HG02852 (cell line): ENCODE data around the gene PGAM2.

Experiments
- ATAC-seq: cut with Tn5 transposase; IDR thresholded peaks from one replicate; pipeline ENCODE4 v1.9.1; 2021; ENCODE audit warnings: mild to moderate bottlenecking, moderate library complexity; ENCODE audit not compliant: unreplicated experiment

The PGAM2 gene

DNA sequence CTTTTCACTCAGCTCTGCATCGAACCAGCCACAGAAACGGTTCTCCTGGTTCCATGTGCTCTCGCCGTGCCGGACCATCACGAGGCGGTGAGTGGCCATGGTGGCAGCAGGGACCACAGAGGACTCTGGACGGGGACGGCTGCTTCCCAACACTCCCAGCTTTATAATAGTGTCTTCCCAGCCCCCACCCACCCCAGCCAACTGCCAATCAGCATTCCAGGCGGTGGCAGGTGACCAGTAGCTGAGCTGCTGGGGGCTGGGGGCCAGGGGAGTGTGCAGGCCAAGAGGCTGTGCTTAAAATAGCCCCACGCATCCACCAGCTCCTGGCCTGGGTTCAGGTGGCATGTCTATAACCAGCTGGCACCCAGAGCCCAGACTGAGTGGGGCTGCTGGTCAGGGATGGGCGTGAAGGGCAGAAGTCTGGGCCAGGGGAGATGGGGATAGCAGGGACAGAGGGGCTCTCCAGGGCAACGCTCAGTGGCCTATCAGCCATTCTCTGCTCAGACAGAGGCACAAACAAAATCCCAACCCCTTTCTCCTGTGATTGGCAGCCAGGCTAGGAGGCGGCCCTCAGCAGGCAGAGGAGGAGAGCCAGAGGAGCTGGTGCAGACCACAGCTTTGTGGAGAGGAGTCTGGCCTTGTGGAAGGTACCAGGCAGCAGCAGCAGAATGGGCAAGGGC lies at the start of gene PGAM2:
TSS of gene PGAM2 (minus strand) at position 137 of the 680 bp plus-strand sequence. CDS start at position 99, 38 bp downstream.
- no peak for ATAC-seq

DNA sequence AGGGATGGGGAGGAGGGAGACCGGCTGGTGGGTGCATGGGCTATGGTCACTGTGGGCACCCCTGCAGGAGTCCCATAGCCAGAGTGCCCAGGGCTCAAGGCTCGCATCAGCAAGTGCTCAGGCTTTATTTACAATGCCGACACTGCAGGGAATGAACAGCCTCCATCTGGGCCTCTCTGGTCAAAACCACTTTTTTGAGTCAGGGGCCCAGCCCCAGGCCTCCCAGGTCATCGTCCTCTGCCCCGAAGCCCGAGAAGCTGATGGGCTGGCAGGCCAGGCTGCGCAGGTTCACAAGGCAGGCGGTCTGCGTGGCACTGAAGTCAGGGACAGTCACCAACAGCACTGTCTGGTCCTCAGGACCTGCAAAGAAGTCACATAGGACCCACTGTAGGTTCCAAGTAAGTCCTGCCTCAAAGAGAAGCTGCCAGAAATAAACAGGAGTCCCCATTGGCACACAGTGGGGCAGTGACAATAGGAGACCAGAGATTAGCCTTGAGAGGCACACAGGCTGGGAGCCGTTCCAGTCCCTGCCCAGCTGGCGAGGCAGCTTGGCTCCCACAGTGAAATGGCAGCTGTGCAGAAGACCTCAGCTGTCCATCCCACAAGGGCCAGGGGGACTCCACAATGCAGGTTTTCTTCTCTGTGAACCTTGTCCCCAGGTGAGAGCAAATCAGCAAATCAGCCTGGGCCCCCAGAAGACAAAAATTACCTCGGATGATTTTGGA lies 49.4 kb upstream of the PGAM2 start:
- ATAC-seq = no peak

DNA sequence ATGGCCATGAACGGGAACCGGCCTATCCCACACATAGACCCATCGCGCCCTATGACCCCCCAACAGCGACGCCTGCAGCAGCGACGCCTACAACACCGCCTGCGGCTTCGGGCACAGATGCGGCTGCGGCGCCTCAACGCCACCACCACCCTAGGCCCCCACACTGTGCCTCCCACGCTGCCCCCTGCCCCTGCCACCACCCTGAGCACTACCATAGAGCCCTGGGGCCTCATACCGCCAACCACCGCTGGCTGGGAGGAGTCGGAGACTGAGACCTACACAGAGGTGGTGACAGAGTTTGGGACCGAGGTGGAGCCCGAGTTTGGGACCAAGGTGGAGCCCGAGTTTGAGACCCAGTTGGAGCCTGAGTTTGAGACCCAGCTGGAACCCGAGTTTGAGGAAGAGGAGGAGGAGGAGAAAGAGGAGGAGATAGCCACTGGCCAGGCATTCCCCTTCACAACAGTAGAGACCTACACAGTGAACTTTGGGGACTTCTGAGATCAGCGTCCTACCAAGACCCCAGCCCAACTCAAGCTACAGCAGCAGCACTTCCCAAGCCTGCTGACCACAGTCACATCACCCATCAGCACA lies 48.5 kb upstream of the PGAM2 start:
- no peak for ATAC-seq

DNA sequence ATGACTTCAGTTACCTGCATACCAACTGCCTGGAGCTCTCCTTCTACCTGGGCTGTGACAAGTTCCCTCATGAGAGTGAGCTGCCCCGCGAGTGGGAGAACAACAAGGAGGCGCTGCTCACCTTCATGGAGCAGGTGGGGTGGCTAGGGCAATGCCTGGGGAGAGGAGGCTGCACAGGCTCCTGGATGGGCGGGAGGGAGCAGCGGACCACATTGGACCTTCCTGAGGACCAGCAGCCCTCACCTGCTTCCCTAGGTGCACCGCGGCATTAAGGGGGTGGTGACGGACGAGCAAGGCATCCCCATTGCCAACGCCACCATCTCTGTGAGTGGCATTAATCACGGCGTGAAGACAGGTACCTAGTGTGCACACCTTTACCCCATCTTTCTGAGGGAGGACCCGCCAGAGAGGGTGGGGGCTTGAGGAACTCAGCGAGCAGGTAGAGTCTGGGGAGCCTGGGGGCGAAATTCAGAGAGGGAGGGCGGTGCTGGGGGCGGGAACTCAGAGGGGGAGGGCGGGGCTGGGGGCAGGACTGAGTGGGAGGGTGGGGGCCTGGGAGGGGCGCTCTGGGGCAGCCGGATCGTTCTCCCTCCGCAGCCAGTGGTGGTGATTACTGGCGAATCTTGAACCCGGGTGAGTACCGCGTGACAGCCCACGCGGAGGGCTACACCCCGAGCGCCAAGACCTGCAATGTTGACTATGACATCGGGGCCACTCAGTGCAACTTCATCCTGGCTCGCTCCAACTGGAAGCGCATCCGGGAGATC lies 47.8 kb upstream of the PGAM2 start:
- no peak for ATAC-seq

DNA sequence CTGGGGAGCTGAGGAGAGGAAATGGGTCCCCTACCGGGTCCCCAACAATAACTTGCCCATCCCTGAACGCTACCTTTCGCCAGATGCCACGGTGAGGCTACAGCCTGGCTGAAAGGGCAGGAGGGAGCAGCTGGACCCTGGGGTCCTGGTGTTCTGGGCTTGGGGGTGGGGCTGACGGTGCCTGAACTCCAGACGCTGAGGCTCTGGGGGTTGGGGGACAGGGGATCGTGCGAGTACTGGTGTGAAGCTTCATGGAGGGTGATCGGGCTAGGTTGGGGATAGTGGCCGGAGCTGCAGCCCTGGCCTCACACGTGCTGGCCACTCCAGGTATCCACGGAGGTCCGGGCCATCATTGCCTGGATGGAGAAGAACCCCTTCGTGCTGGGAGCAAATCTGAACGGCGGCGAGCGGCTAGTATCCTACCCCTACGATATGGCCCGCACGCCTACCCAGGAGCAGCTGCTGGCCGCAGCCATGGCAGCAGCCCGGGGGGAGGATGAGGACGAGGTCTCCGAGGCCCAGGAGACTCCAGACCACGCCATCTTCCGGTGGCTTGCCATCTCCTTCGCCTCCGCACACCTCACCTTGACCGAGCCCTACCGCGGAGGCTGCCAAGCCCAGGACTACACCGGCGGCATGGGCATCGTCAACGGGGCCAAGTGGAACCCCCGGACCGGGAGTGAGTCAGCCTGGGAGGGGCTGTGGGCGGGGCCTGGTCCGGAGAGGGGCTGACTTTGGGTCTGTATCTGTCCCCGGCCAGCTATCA lies 47.0 kb upstream of the PGAM2 start:
- ATAC-seq = no peak

DNA sequence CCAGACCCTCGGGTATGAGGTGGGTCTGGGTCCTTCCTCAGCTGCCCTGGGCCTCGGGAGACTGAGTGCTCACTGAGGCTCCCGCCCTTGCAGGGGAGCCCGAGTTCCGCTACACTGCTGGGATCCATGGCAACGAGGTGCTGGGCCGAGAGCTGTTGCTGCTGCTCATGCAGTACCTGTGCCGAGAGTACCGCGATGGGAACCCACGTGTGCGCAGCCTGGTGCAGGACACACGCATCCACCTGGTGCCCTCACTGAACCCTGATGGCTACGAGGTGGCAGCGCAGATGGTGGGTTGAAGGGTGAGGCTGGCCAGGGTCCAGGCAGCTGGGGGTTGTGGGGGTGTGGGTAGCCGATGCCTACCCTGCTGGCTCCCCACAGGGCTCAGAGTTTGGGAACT lies 46.4 kb upstream of the PGAM2 start:
- ATAC-seq = no peak

DNA sequence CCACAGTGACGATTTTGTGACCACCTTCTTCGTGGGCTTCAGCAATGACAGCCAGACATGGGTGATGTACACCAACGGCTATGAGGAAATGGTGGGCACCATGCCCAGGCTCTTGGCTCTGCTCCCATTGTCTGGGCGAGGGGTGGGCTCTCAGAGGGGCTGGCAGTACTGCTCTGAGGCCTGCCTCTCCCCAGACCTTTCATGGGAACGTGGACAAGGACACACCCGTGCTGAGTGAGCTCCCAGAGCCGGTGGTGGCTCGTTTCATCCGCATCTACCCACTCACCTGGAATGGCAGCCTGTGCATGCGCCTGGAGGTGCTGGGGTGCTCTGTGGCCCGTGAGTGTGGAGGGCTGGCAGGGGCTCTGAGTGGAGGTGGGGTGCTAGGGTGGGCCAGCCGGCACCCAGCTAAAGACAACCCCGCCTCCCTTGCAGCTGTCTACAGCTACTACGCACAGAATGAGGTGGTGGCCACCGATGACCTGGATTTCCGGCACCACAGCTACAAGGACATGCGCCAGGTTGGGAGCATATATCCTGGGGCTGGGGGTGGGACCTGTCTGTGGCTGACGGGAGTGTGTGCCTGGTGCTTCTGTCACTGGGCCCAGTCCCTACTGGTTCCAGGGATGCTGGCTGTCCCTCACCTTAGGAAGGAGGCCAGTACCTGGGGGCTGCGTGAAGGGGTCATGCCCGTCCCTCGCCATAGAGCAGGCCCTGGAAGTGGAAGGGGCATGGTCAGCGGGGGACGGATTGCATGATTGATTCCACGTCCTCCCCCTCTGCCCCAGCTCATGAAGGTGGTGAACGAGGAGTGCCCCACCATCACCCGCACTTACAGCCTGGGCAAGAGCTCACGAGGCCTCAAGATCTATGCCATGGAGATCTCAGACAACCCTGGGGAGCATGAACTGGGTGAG lies 45.6 kb upstream of the PGAM2 start:
- no peak for ATAC-seq

DNA sequence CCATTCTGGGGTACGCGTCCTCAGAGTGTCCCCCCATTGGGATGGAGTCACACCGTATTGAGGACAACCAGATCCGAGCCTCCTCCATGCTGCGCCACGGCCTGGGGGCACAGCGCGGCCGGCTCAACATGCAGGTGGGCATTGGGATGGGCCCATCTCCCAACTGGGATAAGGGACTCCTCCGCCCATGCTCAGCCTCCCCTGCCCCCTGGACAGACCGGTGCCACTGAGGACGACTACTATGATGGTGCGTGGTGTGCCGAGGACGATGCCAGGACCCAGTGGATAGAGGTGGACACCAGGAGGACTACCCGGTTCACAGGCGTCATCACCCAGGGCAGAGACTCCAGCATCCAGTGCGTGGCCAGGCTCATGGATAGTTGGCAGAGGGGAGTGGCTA lies 44.6 kb upstream of the PGAM2 start:
- ATAC-seq = no peak

DNA sequence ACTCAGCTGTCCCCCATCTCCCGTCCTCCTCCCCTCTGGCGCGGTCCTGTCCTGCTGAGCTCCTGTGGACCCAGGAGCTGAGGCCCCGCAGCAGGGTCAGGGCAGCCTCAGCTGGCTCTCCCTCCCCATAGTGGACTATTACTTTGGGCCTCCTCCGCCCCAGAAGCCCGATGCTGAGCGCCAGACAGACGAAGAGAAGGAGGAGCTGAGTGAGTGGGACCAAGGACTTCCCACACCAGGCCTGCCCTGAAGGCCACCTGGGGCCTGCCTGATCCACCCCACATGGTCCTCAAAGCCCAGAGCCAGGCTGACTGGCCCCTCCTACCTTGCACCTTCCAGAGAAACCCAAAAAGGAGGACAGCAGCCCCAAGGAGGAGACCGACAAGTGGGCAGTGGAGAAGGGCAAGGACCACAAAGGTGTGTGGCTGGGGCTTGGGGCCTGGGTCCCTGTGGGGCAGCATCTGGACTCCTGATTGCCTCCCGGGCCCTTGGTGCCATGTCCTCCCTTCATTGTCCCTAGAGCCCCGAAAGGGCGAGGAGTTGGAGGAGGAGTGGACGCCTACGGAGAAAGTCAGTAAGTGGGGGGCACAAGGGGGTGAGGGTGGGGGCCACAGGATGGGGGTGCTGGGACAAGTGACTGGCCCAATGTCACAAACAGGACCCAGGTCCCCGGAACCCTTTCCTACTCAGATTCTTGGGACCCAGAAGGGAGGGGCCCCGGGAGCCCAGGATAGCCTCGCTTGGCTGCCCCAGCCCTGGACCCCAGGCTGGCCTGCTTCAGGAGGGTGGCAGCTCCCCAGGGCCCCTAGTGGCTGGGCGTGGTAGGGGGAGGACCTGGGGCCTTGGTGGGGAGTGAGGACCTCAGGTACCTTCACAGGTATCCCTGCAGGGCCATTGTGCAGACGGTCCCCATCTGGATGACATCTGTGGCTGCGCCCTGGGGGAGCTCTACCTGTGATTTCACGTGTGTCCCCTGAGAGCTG lies 43.7 kb upstream of the PGAM2 start:
- no peak for ATAC-seq

DNA sequence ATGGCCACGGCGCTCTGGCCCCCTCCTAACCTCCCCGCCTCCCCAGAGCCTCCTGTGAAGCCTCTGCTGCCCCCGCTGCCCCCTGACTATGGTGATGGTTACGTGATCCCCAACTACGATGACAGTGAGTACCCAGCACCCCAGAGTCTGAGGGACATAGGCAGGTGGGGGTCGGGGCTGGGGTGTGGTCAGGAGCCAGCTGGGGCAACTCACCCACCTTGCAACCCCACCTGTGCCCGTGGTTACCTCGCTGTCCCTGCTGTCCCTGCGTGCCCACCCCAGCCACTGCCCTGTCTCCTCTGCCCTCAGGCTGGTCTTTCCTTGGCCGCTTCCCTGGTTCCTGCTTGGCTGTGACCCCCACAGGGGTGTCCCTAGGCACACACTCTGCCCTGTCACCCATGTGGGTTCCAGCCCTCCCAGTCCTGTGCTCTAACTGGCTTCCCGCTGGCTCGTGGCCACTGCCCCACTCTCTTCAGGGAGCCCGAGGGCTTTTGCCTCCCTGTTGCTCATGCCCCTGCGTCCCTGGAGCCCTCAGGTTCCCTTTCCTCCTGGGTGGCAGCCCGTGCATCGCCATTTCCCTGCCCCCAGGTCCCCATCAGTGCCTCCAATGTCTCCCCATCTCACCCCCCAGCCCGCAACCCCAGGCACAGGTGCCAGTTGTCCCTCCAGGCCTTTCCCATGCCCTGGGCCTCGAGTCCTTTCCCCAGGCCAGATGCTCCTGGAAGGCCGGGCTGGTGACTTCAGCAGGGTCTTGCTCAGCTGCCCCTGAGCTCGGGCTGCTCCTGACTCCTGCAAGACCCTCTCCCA lies 42.8 kb upstream of the PGAM2 start:
- ATAC-seq = no peak

DNA sequence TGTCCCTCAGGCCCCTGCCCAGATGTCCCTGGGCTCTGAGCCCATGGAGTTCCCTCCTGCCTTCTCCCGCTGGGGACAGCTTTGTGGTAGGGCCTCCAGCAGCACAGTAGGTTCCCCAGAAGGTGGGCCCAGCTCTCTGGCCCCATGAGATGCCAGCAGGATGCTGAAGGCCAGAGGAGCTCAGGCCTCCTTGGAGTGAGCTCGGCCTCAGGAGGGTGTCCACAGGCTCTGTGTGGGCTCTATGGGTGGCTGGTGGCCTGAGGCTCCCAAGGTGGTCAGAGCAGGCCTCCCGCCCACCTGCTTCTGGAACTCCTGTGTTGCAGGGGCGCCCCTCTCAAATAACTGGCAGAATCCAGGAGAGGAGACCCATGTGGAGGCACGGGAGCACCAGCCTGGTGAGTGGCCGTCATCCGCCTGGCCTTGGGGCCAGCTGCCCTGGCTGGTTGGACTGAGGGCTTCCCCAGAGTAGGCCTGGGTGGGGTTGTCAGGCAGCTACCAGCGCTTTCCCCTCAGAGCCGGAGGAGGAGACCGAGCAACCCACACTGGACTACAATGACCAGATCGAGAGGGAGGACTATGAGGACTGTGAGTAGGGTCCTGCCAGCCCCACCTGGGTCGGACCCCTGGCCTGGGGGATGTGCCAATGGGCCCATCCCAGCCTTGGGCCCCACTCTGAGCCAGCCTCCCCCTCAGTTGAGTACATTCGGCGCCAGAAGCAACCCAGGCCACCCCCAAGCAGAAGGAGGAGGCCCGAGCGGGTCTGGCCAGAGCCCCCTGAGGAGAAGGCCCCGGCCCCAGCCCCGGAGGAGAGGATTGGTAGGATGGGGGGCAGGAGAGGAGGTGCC lies 42.0 kb upstream of the PGAM2 start:
- ATAC-seq = no peak

DNA sequence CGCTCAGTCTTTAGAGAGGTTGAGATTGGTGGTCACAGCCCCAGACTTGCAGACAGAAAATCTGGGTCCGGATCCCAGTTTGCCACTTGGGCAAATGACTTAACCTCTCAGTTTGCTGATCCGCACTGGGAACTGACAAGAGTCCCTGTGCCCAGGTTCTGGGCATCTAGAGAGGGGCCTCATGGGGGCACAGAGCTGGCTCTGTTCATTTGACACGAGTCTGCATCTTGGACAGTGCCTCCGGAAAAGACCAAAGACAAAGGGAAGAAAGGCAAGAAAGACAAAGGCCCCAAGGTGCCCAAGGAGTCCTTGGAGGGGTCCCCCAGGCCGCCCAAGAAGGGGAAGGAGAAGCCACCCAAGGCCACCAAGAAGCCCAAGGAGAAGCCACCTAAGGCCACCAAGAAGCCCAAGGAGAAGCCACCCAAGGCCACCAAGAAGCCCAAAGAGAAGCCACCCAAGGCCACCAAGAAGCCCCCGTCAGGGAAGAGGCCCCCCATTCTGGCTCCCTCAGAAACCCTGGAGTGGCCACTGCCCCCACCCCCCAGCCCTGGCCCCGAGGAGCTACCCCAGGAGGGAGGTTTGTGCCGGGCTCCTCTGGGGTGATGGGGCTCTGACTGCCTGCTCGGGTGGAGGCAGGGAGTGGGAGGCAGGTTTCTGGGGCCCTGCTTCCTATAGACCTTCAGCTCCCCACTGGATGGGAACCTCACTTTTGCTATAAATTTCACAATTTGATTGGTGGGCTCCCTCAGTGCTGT lies 41.1 kb upstream of the PGAM2 start:
- no peak for ATAC-seq

DNA sequence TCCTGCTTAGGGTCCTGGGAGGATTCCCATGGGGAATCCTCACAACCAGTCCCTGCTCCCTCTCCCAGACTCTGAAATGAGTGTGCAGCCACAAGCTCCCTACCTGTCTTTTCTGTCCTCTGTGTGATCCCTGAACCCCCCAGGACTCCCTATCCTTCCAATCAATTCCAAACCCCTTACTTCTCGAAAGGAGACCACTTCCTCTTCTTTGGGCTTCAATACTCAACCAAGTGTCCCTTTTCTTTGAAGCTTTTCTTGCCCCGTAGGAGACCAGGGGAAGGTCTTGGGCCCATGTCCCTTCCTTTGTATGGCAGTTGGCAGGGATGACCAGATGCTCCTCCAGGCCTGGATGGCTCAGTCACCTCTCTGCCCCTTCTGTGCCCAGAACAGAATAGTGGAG lies 40.5 kb upstream of the PGAM2 start:
- ATAC-seq = no peak

DNA sequence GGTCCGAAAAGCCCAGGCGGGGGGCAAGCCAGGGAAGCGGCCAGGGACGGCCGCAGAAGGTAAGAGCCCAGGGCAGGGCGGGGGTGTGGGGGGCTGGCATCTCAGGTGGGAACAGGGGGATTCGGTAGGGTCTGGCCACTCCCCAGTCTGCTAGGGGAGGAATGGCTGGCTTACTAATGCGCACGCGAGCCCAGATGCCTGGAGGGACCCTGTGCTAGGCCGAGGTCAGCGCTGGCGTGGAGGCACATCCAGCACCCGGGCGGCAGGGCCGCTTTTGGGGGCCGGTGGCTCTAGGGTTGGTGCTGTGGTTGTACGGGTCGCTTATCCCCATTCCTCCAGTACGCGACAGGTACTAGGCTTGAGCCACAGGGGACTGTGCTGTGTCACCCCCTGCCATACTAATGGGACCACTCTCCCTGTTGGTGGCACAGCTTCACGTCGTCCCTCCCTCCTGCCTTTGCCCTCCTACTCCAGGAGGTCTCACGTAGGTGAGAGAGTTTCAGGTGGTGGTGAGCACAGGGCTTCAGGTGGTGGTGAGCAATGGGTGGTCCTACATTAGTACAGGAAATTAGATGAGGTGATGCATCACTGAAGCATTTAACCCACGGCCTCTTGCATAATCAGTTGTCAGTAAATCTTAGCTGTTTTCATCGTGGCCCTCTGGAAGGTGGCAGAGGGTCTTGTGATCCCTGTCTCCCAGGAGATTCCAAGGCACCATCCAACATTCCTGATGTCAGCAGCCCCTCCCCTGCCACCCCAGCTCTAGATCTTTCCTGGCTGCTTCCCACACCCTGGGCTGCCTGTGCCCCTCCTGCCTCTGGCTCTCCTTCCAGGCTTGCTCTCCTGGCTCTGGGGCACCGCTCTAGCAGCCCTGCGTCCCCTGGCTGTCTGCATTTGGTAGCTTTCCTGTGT lies 39.7 kb upstream of the PGAM2 start:
- ATAC-seq = no peak
